GM23338 (cell line): Measurements from ENCODE around the gene NT5C3B. TPM values are rescaled to one million over a fixed set of nuclear protein-coding genes. Genes with fewer than 3 reads are reported as not detected.

ENCODE experiments used
- ATAC-seq: fragments of 200-7000 bp; cut with Tn5 transposase; 3 replicates; pipeline ENCODE4 v1.9.1; 2020
- DNase-seq: peaks from one replicate; pipeline ENCODE4 v3.0.0-alpha.2; 2015; ENCODE audit warnings: low spot score
- H2AFZ ChIP-seq: fragments of 200-600 bp; sonication (generic); 2 replicates; pipeline ENCODE4 v1.8.0; 2016; ENCODE audit warnings: antibody characterized with exemption, mild to moderate bottlenecking, moderate library complexity
- H3F3A ChIP-seq: fragments of 200-600 bp; sonication (generic); replicated peaks from 2 replicates; pipeline ENCODE4 v1.8.0; 2017; ENCODE audit warnings: antibody characterized with exemption, mixed run types, low read depth
- H3K27ac ChIP-seq: fragments of 200-600 bp; sonication (generic); 2 replicates; pipeline ENCODE4 v1.6.1; 2016; ENCODE audit warnings: low read depth
- H3K27me3 ChIP-seq: fragments of 200-600 bp; sonication (generic); 2 replicates; pipeline ENCODE4 v1.8.0; 2016; ENCODE audit warnings: mild to moderate bottlenecking, mixed run types, moderate library complexity; ENCODE audit not compliant: insufficient read depth
- H3K36me3 ChIP-seq: fragments of 200-600 bp; sonication (generic); 2 replicates; pipeline ENCODE4 v1.8.0; 2016; ENCODE audit warnings: mild to moderate bottlenecking; ENCODE audit not compliant: insufficient read depth
- H3K4me1 ChIP-seq: fragments of 200-600 bp; sonication (generic); 2 replicates; pipeline ENCODE4 v1.8.0; 2016; ENCODE audit warnings: mild to moderate bottlenecking, moderate library complexity; ENCODE audit not compliant: insufficient read depth
- H3K4me2 ChIP-seq: fragments of 200-600 bp; sonication (generic); 2 replicates; pipeline ENCODE4 v1.7.1; 2017; ENCODE audit warnings: mixed run types
- H3K4me3 ChIP-seq: fragments of 200-600 bp; sonication (generic); 2 replicates; pipeline ENCODE4 v1.6.1; 2016; ENCODE audit warnings: mixed run types
- H3K79me2 ChIP-seq: fragments of 200-600 bp; sonication (generic); replicated peaks from 2 replicates; pipeline ENCODE4 v1.8.0; 2017; ENCODE audit warnings: mild to moderate bottlenecking; ENCODE audit not compliant: insufficient read depth
- H3K9me2 ChIP-seq: fragments of 200-600 bp; sonication (generic); 2 replicates; pipeline ENCODE4 v1.8.0; 2017; ENCODE audit not compliant: insufficient read depth
- H4K20me1 ChIP-seq: fragments of 200-600 bp; sonication (generic); replicated peaks from 2 replicates; pipeline ENCODE4 v1.8.0; 2017; ENCODE audit warnings: mild to moderate bottlenecking; ENCODE audit not compliant: insufficient read depth
- H3K27ac Mint-ChIP-seq: 2 replicates; pipeline ENCODE4 v1.8.0; 2020; ENCODE audit warnings: inconsistent platforms, mild to moderate bottlenecking, moderate library complexity, mixed read lengths
- H3K27me3 Mint-ChIP-seq: 3 replicates; pipeline ENCODE4 v1.8.0; 2022; ENCODE audit warnings: low read depth, mild to moderate bottlenecking, moderate library complexity, mixed read lengths, inconsistent platforms; ENCODE audit not compliant: insufficient read depth, poor library complexity
- H3K36me3 Mint-ChIP-seq: 3 replicates; pipeline ENCODE4 v1.8.0; 2021; ENCODE audit warnings: low read depth, mild to moderate bottlenecking, inconsistent platforms, moderate library complexity, mixed read lengths
- H3K4me1 Mint-ChIP-seq: 3 replicates; pipeline ENCODE4 v1.8.0; 2020; ENCODE audit warnings: mild to moderate bottlenecking, inconsistent platforms, mixed read lengths
- H3K4me3 Mint-ChIP-seq: 3 replicates; pipeline ENCODE4 v1.8.0; 2021; ENCODE audit warnings: moderate library complexity, mild to moderate bottlenecking, inconsistent platforms, mixed read lengths
- H3K9me3 Mint-ChIP-seq: 3 replicates; pipeline ENCODE4 v1.8.0; 2020; ENCODE audit warnings: moderate library complexity, mild to moderate bottlenecking, inconsistent platforms, mixed read lengths
- CREB1 ChIP-seq: fragments of 250-450 bp; sonication (Bioruptor Pico); IDR thresholded peaks from 2 replicates; pipeline ENCODE4 v1.5.0; 2020; ENCODE audit warnings: low read depth, mild to moderate bottlenecking, moderate library complexity
- EZH2 ChIP-seq: fragments of 200-600 bp; sonication (generic); IDR thresholded peaks from one replicate; pipeline ENCODE4 v1.8.0; 2017; ENCODE audit warnings: antibody characterized with exemption, mild to moderate bottlenecking, low read depth; ENCODE audit not compliant: unreplicated experiment
- EZH2phosphoT487 ChIP-seq: fragments of 200-600 bp; sonication (generic); IDR thresholded peaks from one replicate; pipeline ENCODE4 v1.8.1; 2018; ENCODE audit warnings: antibody characterized with exemption; ENCODE audit not compliant: unreplicated experiment
- JUNB ChIP-seq: IDR thresholded peaks from one replicate; pipeline ENCODE4 v1.6.1; 2016; ENCODE audit warnings: antibody characterized with exemption; ENCODE audit not compliant: unreplicated experiment
- NANOG ChIP-seq: IDR thresholded peaks from 2 replicates; pipeline ENCODE4 v1.6.1; 2016; ENCODE audit warnings: antibody characterized with exemption, borderline replicate concordance
- STAT1 ChIP-seq: IDR thresholded peaks from one replicate; pipeline ENCODE4 v1.6.1; 2016; ENCODE audit warnings: antibody characterized with exemption; ENCODE audit not compliant: unreplicated experiment
- ZNF114 ChIP-seq: fragments of 250-450 bp; sonication (Bioruptor Pico); IDR thresholded peaks from 2 replicates; pipeline ENCODE4 v1.5.0; 2020; ENCODE audit warnings: mild to moderate bottlenecking, moderate library complexity
- ZNF331 ChIP-seq: fragments of 250-450 bp; sonication (Bioruptor Pico); IDR thresholded peaks from 2 replicates; pipeline ENCODE4 v1.5.0; 2020; ENCODE audit warnings: low read depth, mild to moderate bottlenecking, moderate library complexity
- polyA plus RNA-seq: library from polyadenylated mRNA; unstranded; fragments of >200 nt; fragmentation: Nextera tagmentation; extraction: Ambion mirVana; gene quantifications from 2 replicates; pipeline ENCODE4 v1.2.1, GENCODE V29; 2016
- total RNA-seq: library from RNA; depleted of rRNA; stranded (reverse); fragments of >200 nt; shearing (Covaris generic); gene quantifications from 2 replicates; pipeline ENCODE4 v1.2.3, GENCODE V29; 2014
- TF ChIP-seq, protein P1 (sequence below): IDR thresholded peaks from one replicate; pipeline ENCODE4 v1.6.1; 2018; ENCODE audit warnings: antibody characterized with exemption; ENCODE audit not compliant: unreplicated experiment
- TF ChIP-seq, protein P2 (sequence below): fragments of 250-450 bp; sonication (Bioruptor Pico); IDR thresholded peaks from 2 replicates; pipeline ENCODE4 v1.5.0; 2020; ENCODE audit warnings: mild to moderate bottlenecking, moderate library complexity
- TF ChIP-seq, protein P3 (sequence below), 2 experiments: fragments of 200-600 bp in 1 of 2; sonication (generic) in 1 of 2; conservative IDR thresholded peaks; 2 replicates each; pipeline versions ENCODE4 v1.5.1 to v1.6.1; 2016 to 2017; ENCODE audit warnings: antibody characterized with exemption in 2 of 2, low read depth in 2 of 2, mild to moderate bottlenecking in 2 of 2, moderate library complexity in 1 of 2

Gene NT5C3B
- total and polyA plus RNA-seq, 2 experiments from 2014 or later: 58.2 to 78.3 TPM

DNA sequence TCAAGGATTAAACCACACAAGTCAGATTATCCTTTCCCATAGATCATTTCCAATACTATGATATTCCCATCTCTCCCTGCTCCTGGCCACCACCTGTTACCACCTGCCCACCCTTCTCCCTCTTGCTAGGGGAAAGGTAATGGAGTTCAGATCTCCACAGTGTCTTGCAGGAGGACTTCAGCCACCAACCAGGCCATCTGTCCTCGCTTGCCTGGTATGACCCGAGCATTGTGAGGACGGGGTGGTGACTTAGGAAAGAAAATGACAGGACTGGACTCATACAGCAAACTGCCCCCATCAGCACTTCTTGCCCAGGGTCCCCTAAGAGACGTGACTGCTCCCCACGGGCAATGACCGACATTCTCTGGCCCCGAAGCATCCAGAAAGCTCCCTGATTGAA is 12.5 kb downstream of the NT5C3B start (continued):
- no peak for TF ChIP-seq ZNF114 (CRISPR knock-in tag)
- TF ChIP-seq, protein P1, sequence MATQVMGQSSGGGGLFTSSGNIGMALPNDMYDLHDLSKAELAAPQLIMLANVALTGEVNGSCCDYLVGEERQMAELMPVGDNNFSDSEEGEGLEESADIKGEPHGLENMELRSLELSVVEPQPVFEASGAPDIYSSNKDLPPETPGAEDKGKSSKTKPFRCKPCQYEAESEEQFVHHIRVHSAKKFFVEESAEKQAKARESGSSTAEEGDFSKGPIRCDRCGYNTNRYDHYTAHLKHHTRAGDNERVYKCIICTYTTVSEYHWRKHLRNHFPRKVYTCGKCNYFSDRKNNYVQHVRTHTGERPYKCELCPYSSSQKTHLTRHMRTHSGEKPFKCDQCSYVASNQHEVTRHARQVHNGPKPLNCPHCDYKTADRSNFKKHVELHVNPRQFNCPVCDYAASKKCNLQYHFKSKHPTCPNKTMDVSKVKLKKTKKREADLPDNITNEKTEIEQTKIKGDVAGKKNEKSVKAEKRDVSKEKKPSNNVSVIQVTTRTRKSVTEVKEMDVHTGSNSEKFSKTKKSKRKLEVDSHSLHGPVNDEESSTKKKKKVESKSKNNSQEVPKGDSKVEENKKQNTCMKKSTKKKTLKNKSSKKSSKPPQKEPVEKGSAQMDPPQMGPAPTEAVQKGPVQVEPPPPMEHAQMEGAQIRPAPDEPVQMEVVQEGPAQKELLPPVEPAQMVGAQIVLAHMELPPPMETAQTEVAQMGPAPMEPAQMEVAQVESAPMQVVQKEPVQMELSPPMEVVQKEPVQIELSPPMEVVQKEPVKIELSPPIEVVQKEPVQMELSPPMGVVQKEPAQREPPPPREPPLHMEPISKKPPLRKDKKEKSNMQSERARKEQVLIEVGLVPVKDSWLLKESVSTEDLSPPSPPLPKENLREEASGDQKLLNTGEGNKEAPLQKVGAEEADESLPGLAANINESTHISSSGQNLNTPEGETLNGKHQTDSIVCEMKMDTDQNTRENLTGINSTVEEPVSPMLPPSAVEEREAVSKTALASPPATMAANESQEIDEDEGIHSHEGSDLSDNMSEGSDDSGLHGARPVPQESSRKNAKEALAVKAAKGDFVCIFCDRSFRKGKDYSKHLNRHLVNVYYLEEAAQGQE: no peak
- no peak for TF ChIP-seq CREB1 (CRISPR knock-in tag)
- TF ChIP-seq ZNF331 (CRISPR knock-in tag): no peak
- no peak for TF ChIP-seq STAT1
- no peak for TF ChIP-seq NANOG
- no peak for TF ChIP-seq EZH2phosphoT487

DNA sequence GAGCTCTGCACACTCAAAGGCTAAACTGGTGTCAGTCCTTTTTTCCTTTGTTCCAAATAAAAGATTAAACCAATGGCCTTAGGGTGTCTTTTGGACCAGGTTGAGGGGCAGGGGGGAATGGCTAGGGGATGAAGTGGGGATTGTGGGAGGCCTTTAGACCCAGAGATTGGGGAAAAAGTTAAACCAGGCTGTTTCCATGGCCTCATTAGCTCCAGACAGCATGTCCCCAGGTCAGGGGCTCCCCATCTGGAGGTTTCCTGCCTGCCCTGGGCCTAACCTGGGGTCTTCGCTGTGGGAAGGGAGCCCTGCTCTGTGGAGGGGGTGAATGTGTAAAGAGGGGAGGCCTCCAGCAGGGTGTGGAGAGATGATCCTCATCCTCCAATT is 12.9 kb downstream of the NT5C3B start:
- ATAC-seq: no peak
- TF ChIP-seq NANOG (no peak), ZNF331 (CRISPR knock-in tag) (no peak), ZNF114 (CRISPR knock-in tag) (no peak), CREB1 (CRISPR knock-in tag) (no peak), EZH2 (no peak), EZH2phosphoT487 (no peak), STAT1 (no peak), JUNB (no peak)
- TF ChIP-seq, protein P2, sequence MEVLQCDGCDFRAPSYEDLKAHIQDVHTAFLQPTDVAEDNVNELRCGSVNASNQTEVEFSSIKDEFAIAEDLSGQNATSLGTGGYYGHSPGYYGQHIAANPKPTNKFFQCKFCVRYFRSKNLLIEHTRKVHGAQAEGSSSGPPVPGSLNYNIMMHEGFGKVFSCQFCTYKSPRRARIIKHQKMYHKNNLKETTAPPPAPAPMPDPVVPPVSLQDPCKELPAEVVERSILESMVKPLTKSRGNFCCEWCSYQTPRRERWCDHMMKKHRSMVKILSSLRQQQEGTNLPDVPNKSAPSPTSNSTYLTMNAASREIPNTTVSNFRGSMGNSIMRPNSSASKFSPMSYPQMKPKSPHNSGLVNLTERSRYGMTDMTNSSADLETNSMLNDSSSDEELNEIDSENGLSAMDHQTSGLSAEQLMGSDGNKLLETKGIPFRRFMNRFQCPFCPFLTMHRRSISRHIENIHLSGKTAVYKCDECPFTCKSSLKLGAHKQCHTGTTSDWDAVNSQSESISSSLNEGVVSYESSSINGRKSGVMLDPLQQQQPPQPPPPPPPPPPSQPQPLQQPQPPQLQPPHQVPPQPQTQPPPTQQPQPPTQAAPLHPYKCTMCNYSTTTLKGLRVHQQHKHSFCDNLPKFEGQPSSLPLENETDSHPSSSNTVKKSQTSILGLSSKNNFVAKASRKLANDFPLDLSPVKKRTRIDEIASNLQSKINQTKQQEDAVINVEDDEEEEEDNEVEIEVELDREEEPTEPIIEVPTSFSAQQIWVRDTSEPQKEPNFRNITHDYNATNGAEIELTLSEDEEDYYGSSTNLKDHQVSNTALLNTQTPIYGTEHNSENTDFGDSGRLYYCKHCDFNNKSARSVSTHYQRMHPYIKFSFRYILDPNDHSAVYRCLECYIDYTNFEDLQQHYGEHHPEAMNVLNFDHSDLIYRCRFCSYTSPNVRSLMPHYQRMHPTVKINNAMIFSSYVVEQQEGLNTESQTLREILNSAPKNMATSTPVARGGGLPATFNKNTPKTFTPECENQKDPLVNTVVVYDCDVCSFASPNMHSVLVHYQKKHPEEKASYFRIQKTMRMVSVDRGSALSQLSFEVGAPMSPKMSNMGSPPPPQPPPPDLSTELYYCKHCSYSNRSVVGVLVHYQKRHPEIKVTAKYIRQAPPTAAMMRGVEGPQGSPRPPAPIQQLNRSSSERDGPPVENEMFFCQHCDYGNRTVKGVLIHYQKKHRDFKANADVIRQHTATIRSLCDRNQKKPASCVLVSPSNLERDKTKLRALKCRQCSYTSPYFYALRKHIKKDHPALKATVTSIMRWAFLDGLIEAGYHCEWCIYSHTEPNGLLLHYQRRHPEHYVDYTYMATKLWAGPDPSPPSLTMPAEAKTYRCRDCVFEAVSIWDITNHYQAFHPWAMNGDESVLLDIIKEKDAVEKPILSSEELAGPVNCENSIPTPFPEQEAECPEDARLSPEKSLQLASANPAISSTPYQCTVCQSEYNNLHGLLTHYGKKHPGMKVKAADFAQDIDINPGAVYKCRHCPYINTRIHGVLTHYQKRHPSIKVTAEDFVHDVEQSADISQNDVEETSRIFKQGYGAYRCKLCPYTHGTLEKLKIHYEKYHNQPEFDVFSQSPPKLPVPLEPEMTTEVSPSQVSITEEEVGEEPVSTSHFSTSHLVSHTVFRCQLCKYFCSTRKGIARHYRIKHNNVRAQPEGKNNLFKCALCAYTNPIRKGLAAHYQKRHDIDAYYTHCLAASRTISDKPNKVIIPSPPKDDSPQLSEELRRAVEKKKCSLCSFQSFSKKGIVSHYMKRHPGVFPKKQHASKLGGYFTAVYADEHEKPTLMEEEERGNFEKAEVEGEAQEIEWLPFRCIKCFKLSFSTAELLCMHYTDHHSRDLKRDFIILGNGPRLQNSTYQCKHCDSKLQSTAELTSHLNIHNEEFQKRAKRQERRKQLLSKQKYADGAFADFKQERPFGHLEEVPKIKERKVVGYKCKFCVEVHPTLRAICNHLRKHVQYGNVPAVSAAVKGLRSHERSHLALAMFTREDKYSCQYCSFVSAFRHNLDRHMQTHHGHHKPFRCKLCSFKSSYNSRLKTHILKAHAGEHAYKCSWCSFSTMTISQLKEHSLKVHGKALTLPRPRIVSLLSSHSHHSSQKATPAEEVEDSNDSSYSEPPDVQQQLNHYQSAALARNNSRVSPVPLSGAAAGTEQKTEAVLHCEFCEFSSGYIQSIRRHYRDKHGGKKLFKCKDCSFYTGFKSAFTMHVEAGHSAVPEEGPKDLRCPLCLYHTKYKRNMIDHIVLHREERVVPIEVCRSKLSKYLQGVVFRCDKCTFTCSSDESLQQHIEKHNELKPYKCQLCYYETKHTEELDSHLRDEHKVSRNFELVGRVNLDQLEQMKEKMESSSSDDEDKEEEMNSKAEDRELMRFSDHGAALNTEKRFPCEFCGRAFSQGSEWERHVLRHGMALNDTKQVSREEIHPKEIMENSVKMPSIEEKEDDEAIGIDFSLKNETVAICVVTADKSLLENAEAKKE (CRISPR knock-in tag): no peak
- TF ChIP-seq, protein P3, sequence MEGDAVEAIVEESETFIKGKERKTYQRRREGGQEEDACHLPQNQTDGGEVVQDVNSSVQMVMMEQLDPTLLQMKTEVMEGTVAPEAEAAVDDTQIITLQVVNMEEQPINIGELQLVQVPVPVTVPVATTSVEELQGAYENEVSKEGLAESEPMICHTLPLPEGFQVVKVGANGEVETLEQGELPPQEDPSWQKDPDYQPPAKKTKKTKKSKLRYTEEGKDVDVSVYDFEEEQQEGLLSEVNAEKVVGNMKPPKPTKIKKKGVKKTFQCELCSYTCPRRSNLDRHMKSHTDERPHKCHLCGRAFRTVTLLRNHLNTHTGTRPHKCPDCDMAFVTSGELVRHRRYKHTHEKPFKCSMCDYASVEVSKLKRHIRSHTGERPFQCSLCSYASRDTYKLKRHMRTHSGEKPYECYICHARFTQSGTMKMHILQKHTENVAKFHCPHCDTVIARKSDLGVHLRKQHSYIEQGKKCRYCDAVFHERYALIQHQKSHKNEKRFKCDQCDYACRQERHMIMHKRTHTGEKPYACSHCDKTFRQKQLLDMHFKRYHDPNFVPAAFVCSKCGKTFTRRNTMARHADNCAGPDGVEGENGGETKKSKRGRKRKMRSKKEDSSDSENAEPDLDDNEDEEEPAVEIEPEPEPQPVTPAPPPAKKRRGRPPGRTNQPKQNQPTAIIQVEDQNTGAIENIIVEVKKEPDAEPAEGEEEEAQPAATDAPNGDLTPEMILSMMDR (conservative IDR thresholded peaks at IDR 0.05; ENCODE audit: low read depth in 2 of 2): no peak

More for the DNA sequence above, 12.9 kb downstream of the NT5C3B start:
- Histone ChIP-seq H4K20me1 (no peaks in the 10 kb centered on the region; the same call in 1 of the 2 replicates), H3K27me3 (no peaks in the 10 kb centered on the region), H2AFZ (no peak overlapping the region), H3K4me1 (peaks cover 14% of the 10 kb centered on the region), H3K79me2 (no peaks in the 10 kb centered on the region), H3F3A (peaks cover 7% of the 10 kb centered on the region; the same call in 1 of the 2 replicates), H3K4me2 (no peak overlapping the region), H3K27ac (no peak overlapping the region), H3K36me3 (peaks cover 7% of the 10 kb centered on the region), H3K9me2 (no peaks in the 10 kb centered on the region), H3K4me3 (no peak overlapping the region)
- Mint-ChIP-seq H3K27ac (no peak overlapping the region), H3K9me3 (no peaks in the 10 kb centered on the region), H3K4me1 (peaks cover 15% of the 10 kb centered on the region), H3K36me3 (peaks cover 60% of the 10 kb centered on the region), H3K27me3 (peaks cover 18% of the 10 kb centered on the region), H3K4me3 (no peak overlapping the region)
- no peak for DNase-seq
